DND-41 (cell line): ENCODE results near the gene MAFB.

Source experiments
- ATAC-seq: fragments of 200-7000 bp; cut with Tn5 transposase; 3 replicates; pipeline ENCODE4 v1.9.1; 2021; ENCODE audit warnings: low read depth; ENCODE audit not compliant: insufficient read depth
- DNase-seq: peaks from one replicate; pipeline ENCODE4 v3.0.0-alpha.2; 2020
- H2AFZ ChIP-seq: 2 replicates; pipeline ENCODE4 v1.6.0; 2012; ENCODE audit warnings: low read depth, low read length
- H3K27ac ChIP-seq: 2 replicates; pipeline ENCODE4 v1.5.1; 2012; ENCODE audit warnings: low read length, inconsistent platforms
- H3K27me3 ChIP-seq: fragments of 200-600 bp; sonication (generic); 2 replicates; pipeline ENCODE4 v1.6.0; 2012; ENCODE audit warnings: low read length, mild to moderate bottlenecking, inconsistent platforms; ENCODE audit not compliant: insufficient read depth, poor library complexity
- H3K36me3 ChIP-seq: 2 replicates; pipeline ENCODE4 v1.5.1; 2012; ENCODE audit warnings: low read length, inconsistent platforms; ENCODE audit not compliant: insufficient read depth
- H3K4me1 ChIP-seq: 2 replicates; pipeline ENCODE4 v1.5.1; 2012; ENCODE audit warnings: mild to moderate bottlenecking, low read length; ENCODE audit not compliant: insufficient read depth
- H3K4me2 ChIP-seq: 2 replicates; pipeline ENCODE4 v1.6.0; 2012; ENCODE audit warnings: mild to moderate bottlenecking, moderate library complexity, low read length, inconsistent platforms; ENCODE audit not compliant: insufficient read depth
- H3K4me3 ChIP-seq, 2 experiments: fragments of 200-600 bp in 1 of 2; shearing (Covaris generic) in 1 of 2; 2 replicates each; pipeline ENCODE4 v1.5.1; 2012 to 2016; ENCODE audit warnings: inconsistent platforms in 2 of 2, low read length in 2 of 2, mild to moderate bottlenecking in 2 of 2, low read depth in 1 of 2, moderate library complexity in 1 of 2
- H3K79me2 ChIP-seq: 2 replicates; pipeline ENCODE4 v1.6.0; 2012; ENCODE audit warnings: low read length, inconsistent platforms; ENCODE audit not compliant: insufficient read depth
- H3K9ac ChIP-seq: 2 replicates; pipeline ENCODE4 v1.6.0; 2012; ENCODE audit warnings: low read depth, mild to moderate bottlenecking, inconsistent platforms, low read length, moderate library complexity
- H3K9me3 ChIP-seq: 2 replicates; pipeline ENCODE4 v1.5.1; 2012; ENCODE audit warnings: low read length, moderate library complexity, mild to moderate bottlenecking, inconsistent platforms; ENCODE audit not compliant: insufficient read depth, severe bottlenecking
- H4K20me1 ChIP-seq: 2 replicates; pipeline ENCODE4 v1.6.0; 2012; ENCODE audit warnings: low read length; ENCODE audit not compliant: insufficient read depth
- EZH2 ChIP-seq: IDR thresholded peaks from 3 replicates; pipeline ENCODE4 v1.6.1; 2012; ENCODE audit warnings: borderline replicate concordance, low read depth, mild to moderate bottlenecking, moderate library complexity, low read length, inconsistent platforms; ENCODE audit not compliant: severe bottlenecking
- TF ChIP-seq, protein P1 (sequence below): IDR thresholded peaks from 2 replicates; pipeline ENCODE4 v1.5.1; 2012; ENCODE audit warnings: borderline replicate concordance, low read length, moderate library complexity, mild to moderate bottlenecking; ENCODE audit not compliant: poor library complexity, severe bottlenecking; ENCODE audit errors: extremely low read depth

MAFB gene

DNA sequence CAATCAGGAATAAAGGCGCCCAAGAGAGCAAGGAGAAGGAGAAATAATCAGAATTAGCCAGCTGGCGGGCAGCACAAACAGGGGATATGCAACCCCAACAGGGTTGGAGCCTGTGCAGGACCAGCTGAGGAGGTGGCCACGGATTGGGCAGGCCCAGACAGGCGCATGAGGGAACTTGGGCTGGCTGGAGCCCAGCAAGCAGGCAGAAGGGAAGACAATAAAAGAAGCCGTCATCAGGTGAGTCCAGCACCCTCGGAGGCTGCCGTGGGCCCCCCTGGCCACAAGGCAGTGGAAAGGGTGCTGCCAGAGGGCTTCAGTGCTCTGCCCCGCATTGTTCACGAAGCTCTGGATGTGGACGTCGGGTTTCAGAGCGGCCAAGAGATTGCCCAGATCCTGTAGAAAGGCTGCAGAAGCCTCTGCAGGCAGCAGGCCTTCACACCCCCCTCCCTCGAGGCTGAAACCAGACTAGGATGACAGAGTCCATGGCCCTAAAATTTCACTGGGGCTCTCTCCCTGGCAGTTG is 28.4 kb upstream of the MAFB start:
- H2AFZ ChIP-seq: no peak overlapping the region
- H4K20me1 ChIP-seq: no peaks in the 10 kb centered on the region
- DNase-seq (no peak), ATAC-seq (no peak)
- H3K27ac ChIP-seq: no peak overlapping the region
- no peaks in the 10 kb centered on the region for H3K9me3 ChIP-seq
- no peak overlapping the region for H3K9ac ChIP-seq
- no peak overlapping the region for H3K4me3 ChIP-seq
- H3K79me2 ChIP-seq: no peaks in the 10 kb centered on the region
- H3K4me1 ChIP-seq: no peaks in the 10 kb centered on the region
- no peaks in the 10 kb centered on the region for H3K27me3 ChIP-seq
- no peak overlapping the region for H3K4me2 ChIP-seq
- H3K36me3 ChIP-seq: no peaks in the 10 kb centered on the region
- TF ChIP-seq EZH2: no peak
- TF ChIP-seq, protein P1, sequence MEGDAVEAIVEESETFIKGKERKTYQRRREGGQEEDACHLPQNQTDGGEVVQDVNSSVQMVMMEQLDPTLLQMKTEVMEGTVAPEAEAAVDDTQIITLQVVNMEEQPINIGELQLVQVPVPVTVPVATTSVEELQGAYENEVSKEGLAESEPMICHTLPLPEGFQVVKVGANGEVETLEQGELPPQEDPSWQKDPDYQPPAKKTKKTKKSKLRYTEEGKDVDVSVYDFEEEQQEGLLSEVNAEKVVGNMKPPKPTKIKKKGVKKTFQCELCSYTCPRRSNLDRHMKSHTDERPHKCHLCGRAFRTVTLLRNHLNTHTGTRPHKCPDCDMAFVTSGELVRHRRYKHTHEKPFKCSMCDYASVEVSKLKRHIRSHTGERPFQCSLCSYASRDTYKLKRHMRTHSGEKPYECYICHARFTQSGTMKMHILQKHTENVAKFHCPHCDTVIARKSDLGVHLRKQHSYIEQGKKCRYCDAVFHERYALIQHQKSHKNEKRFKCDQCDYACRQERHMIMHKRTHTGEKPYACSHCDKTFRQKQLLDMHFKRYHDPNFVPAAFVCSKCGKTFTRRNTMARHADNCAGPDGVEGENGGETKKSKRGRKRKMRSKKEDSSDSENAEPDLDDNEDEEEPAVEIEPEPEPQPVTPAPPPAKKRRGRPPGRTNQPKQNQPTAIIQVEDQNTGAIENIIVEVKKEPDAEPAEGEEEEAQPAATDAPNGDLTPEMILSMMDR: no peak

DNA sequence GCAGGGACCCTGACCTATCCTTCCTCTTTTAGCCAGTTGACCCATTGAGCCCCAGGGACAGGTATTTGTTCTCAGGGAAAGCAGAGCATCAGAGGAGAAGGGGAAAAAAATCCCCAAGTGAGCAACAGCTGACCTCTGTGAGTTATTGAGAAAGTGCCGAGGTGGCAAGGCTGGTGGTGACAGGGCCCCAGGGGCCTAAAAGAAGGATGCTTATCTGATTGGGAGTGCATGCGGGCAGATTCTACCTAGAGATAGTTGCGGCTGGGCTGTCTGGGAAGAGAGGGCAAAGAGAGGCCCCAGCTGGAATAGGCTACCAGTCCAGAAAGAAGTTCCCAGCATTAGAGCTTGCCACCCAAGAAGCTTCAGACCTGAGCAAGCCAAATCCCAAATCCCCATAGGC is 26.5 kb upstream of the MAFB start:
- H3K27me3 ChIP-seq: no peaks in the 10 kb centered on the region
- H3K27ac ChIP-seq: no peak overlapping the region
- TF ChIP-seq EZH2: no peak
- TF ChIP-seq, protein P1: no peak
- no peaks in the 10 kb centered on the region for H3K4me1 ChIP-seq
- ATAC-seq: no peak
- H3K9me3 ChIP-seq: no peaks in the 10 kb centered on the region
- no peak overlapping the region for H2AFZ ChIP-seq
- H3K4me2 ChIP-seq: no peak overlapping the region
- no peak overlapping the region for H3K9ac ChIP-seq
- H3K79me2 ChIP-seq: no peaks in the 10 kb centered on the region
- H4K20me1 ChIP-seq: no peaks in the 10 kb centered on the region
- H3K36me3 ChIP-seq: no peaks in the 10 kb centered on the region
- no peak for DNase-seq
- H3K4me3 ChIP-seq: no peak overlapping the region

DNA sequence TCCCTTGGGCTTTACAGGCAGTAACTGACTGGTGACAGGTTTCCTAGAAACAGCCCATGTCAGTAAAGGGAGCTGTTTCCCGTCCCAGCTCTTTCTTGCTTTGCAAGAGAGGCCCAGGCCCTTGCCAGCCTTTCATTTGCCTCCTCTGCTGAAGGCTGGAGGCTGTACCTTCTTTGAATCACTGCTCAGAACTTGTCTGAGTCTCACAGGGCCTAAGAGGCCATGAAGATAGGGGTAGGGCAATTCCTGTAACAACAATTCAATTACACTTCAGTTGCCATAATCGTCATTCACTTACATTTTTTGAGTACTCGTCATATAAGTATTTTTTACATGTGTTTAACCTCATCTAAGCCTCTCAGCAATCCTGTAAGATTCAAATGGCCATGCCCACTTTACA is 25.9 kb upstream of the MAFB start:
- H3K9ac ChIP-seq: no peak overlapping the region
- TF ChIP-seq EZH2: no peak
- TF ChIP-seq, protein P1: no peak
- H3K79me2 ChIP-seq: no peaks in the 10 kb centered on the region
- H3K9me3 ChIP-seq: no peaks in the 10 kb centered on the region
- H3K4me2 ChIP-seq: no peak overlapping the region
- no peaks in the 10 kb centered on the region for H3K27me3 ChIP-seq
- DNase-seq: no peak
- H4K20me1 ChIP-seq: no peaks in the 10 kb centered on the region
- no peak for ATAC-seq
- no peak overlapping the region for H2AFZ ChIP-seq
- no peak overlapping the region for H3K4me3 ChIP-seq
- H3K36me3 ChIP-seq: no peaks in the 10 kb centered on the region
- no peaks in the 10 kb centered on the region for H3K4me1 ChIP-seq
- H3K27ac ChIP-seq: no peak overlapping the region

DNA sequence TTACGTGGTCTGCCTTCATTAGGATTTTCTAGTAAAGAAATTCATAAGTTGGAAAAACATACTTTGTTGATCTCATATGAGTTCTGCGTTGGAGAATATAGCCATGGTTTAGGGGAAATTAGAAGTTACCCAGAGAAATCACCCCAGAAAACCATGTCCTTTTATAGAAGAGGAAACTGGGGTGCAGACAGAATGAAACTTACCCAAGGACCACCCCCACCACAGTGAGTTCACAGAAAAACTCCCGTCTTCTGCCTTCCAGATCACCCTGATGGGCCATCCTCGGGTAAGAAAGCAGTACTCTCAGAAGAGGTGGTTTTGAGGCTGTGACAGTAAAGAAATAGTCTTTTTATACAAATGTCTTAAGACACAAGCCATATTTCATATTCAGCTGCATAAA is 25.1 kb upstream of the MAFB start:
- Histone ChIP-seq H3K4me1 (no peaks in the 10 kb centered on the region), H3K9me3 (no peaks in the 10 kb centered on the region), H3K9ac (no peak overlapping the region), H3K4me3 (no peak overlapping the region), H2AFZ (no peak overlapping the region), H3K79me2 (no peaks in the 10 kb centered on the region), H3K27ac (no peak overlapping the region), H3K36me3 (no peaks in the 10 kb centered on the region), H4K20me1 (no peaks in the 10 kb centered on the region), H3K4me2 (no peak overlapping the region), H3K27me3 (no peaks in the 10 kb centered on the region)
- no peak for TF ChIP-seq EZH2
- TF ChIP-seq, protein P1: no peak
- DNase-seq (no peak), ATAC-seq (no peak)
